ENCODE results near the gene OR10T2.
"Not testable (repeated sequence)": the region's sequence is repeated elsewhere in the genome, so short reads cannot be mapped to it uniquely, and the experiment has no call there.

- TF ChIP-seq, protein P1, sequence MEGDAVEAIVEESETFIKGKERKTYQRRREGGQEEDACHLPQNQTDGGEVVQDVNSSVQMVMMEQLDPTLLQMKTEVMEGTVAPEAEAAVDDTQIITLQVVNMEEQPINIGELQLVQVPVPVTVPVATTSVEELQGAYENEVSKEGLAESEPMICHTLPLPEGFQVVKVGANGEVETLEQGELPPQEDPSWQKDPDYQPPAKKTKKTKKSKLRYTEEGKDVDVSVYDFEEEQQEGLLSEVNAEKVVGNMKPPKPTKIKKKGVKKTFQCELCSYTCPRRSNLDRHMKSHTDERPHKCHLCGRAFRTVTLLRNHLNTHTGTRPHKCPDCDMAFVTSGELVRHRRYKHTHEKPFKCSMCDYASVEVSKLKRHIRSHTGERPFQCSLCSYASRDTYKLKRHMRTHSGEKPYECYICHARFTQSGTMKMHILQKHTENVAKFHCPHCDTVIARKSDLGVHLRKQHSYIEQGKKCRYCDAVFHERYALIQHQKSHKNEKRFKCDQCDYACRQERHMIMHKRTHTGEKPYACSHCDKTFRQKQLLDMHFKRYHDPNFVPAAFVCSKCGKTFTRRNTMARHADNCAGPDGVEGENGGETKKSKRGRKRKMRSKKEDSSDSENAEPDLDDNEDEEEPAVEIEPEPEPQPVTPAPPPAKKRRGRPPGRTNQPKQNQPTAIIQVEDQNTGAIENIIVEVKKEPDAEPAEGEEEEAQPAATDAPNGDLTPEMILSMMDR (conservative IDR thresholded peaks at IDR 0.05 in 1 of 2, IDR thresholded peaks at IDR 0.05 in 1 of 2; ENCODE audit: extremely low read depth in 1 of 2, insufficient read depth in 1 of 2, low read depth in 1 of 2, low read length in 2 of 2): not testable (repeated sequence)
- TF ChIP-seq EZH2 (IDR thresholded peaks at IDR 0.05; ENCODE audit: borderline replicate concordance, low read length): not testable (repeated sequence)
Measured at GRCh38 chr1:158374101-158374500, 25.2 kb downstream of the OR10T2 start.

Data from mammary epithelial cell (primary cell).